ENCODE results near the gene IMMP1L. TPM values are rescaled to one million over a fixed set of nuclear protein-coding genes. Genes with fewer than 3 reads are reported as not detected.
"Not testable (repeated sequence)": the region's sequence is repeated elsewhere in the genome, so short reads cannot be mapped to it uniquely, and the experiment has no call there.

Gene IMMP1L, protein sequence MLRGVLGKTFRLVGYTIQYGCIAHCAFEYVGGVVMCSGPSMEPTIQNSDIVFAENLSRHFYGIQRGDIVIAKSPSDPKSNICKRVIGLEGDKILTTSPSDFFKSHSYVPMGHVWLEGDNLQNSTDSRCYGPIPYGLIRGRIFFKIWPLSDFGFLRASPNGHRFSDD
- total RNA-seq: 26.5 TPM

DNA sequence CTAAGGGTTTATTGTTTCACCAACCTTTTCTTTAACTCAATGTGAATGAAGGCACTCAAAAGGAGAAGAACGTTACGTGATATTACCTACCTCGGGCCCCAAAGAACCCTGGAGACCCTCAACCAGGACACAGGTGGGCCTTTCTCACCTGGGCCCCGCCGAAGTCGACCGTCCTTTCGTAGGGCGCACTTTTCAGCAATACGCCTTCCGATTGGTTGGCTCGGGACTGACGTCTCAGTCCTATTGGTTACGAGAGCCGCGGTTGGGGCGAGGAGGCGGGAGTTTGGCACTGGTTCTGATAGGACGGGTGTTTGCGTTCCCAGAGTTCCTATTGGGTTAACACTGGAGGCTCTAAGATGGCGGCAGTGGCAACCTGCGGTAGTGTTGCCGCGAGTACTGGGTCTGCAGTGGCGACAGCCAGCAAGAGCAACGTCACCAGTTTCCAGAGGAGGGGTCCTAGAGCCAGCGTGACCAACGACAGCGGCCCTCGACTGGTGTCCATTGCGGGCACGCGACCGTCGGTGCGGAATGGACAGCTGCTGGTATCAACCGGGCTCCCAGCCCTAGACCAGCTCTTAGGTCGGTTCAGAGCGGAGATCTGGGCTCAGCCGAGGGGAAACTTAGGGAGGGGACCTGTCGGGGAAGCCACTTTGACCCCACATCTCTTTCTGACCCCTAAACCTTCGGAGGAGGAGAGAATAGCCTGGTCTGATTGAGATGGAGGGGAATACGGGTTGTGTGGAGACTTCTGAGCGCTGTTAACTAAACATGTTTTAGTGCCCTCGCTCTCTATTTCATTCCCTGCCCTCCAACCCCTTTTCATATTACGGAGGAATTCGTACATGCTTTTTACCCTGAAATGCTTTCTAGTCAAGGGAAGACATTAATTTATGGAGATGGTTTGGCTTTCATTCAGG, at the start of gene IMMP1L, which contains the start of gene ELP4:
IMMP1L (minus strand) TSS at position 194 of the 917 bp plus-strand sequence. CDS start 46,346 bp downstream, outside the sequence.
ELP4 (plus strand) TSS at position 339 of the 917 bp plus-strand sequence; CDS start at position 357, 18 bp downstream.
- peak; percentile 98 for DNase-seq (ENCODE audit: low spot score)

- no peak for DNase-seq (ENCODE audit: low spot score)
Observed at GRCh38 chr11:31558001-31558400, 48.6 kb upstream of the IMMP1L start.

- DNase-seq (ENCODE audit: low spot score): no peak
Observed at GRCh38 chr11:31555938-31556337, 46.5 kb upstream of the IMMP1L start.

- DNase-seq (ENCODE audit: low spot score): no peak
Observed at GRCh38 chr11:31542862-31543261, 33.4 kb upstream of the IMMP1L start.

DNA sequence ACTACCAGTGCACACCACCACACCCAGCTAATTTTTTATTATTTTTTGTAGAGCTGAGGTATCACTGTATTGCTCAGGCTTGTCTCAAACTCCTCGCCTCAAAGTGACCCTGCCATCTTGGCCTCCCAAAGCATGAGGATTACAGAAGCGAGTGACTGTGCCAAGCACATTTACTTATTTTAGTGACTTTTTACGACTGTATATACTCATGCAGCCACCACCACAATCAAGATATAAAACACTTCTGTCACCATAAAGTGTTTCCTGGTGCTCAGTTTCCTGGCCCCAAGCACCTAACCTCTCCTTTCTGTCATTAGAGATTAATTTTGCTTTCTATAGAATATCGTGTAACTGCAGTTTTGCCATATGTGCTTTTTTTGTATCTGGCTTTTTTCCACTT, 26.1 kb upstream of the IMMP1L start:
- no peak for DNase-seq (ENCODE audit: low spot score)

DNA sequence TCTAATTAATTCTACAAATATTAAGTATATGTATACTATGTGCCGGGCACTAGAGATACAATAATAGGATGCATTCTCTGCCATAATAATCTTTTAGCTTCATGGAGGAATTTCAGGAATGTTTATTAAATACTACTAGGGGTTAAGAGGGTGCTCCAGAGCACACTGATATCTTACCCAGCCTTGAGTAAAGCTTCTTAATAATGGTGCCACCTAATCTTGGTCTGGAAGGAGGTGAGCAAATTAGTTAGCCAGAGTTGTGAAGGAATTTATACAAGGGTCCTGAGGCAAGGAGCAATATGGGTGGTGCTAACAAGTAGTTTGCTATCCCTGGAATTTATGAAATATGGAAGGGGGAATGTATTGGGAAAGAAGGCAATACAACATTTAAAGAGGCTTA, 21.9 kb upstream of the IMMP1L start:
- DNase-seq (ENCODE audit: low spot score): no peak

- DNase-seq (ENCODE audit: low spot score): no peak
Observed at GRCh38 chr11:31529701-31530100, 20.3 kb upstream of the IMMP1L start.

DNA sequence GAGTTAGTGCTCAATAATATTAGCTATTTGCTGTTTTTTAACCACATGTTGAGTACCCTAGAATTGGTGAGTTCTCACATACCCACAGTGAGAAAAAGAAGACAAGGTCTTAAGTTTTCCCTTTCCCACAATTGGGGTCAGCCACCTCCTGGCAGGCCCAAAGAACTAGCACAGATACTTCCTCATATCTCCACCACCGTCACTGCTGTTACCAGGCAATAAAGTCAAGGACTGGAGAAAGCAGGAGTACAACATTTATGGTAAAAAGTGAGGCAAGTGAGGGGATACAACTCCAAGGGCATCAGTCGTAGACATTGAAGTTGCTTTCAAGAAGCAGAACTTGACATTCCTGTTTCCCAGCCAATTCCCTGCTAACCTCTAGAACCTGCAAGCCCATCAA, 19.8 kb upstream of the IMMP1L start:
- no peak for DNase-seq (ENCODE audit: low spot score)

DNA sequence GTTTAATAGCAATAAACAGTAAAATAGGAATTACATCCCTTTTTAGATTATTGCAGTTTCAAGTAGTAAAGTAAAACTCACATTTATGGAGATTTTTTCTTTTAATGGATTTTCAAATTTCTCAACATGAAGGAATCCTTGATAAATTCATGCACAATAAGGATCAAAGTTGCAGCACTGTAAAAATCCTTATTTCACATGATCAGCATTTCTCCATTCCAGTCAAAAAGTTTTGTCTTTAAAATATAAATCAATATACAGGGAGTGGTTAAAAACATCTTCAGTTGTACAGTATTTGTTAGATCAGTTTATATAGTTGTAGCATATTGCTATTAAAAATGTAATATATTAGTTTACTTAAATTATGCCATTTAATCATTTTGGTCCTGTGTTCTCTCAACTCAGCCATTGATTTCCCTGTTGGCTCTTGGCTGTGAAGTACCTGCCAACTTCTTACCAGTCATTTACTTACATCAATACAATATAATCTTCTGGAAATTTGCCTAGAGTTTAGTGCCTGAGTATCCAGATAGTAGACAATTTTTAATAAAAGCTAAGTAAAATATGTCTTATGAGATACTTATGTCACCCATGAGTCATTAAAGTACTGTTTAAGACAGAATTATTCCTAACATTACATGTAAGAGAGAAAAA, 12.2 kb upstream of the IMMP1L start:
- DNase-seq (ENCODE audit: low spot score): no peak

- no peak for DNase-seq (ENCODE audit: low spot score)
Observed at GRCh38 chr11:31512117-31512516, 2.7 kb upstream of the IMMP1L start.

GRCh38 chr11:31509051-31509428, 382 bp downstream of the IMMP1L start:
- no peak for DNase-seq (ENCODE audit: low spot score)

GRCh38 chr11:31500560-31500959, 8.9 kb downstream of the IMMP1L start:
- DNase-seq (ENCODE audit: low spot score): no peak

DNA sequence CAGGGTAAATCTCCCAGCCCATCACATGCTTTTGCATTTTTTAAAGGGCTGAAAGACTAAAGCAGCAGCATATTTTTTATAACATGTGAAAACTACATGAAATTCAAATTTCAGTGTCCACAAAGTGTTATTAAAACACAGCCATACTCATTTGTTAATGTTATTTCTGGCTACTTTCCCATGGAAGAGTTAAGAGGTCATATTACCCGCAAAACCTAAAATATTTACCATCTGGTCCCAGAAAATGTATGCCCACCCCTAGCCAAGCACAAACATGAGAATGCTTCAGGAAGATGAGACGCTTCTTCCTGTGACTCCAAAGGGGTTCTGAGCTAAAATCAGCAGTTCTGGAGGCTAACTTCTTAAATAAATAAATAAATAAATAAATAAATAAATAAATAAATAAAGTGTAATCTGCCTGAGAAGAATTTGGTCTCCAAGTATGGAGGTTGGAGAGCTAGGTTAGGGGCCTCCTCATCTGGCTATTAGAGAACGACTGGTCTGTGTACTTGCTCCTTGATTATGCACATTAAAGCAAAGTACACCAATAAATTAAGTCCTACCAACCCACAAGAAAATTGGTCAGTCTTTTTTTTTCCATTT, 9.7 kb downstream of the IMMP1L start:
- DNase-seq (ENCODE audit: low spot score): no peak

GRCh38 chr11:31493762-31494161, 15.7 kb downstream of the IMMP1L start:
- DNase-seq (ENCODE audit: low spot score): not testable (repeated sequence)

DNA sequence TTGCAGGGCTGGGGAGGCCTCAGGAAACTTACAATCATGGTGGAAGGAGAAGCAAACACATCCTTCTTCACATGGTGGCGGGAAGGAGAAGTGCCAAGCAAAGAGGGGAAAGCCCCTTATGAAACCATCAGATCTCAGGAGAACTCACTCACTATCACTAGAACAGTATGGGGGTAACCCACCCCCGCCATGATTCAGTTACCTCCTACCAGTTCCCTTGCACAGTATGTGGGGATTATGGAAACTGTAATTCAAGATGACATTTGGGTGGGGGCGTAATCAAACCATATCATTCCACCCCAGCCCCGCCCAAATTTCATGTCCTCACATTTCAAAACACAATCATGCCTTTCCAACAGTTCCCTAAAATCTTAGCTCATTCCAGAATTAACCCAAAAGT, 16.2 kb downstream of the IMMP1L start:
- DNase-seq (ENCODE audit: low spot score): no peak

DNA sequence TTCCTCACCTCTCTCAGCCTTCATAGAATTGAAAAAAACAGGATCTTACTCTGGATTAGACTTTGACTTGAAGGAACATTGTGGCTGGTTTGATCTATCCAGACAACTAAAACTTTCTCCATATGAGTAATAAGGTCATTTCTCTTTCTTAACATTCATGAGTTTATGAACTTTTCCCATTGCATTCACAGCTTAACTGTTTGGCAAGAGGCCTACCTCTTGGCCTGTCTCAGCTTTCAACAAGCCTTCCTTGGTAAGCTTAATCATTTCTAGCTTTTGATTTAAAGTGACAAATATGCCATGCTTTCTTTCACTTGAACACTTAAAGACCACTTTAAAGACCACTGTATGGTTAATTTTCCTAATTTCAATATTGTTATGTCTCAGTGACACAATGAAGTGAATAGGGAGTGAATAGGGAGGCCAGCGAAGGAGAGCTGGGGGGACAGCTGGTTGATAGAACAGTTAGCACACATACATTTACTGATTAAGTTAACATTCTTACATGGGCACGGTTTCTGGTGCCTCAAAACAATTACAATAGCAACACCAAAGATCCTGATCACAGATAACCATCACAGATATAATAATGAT, 17.0 kb downstream of the IMMP1L start:
- DNase-seq (ENCODE audit: low spot score): no peak

DNA sequence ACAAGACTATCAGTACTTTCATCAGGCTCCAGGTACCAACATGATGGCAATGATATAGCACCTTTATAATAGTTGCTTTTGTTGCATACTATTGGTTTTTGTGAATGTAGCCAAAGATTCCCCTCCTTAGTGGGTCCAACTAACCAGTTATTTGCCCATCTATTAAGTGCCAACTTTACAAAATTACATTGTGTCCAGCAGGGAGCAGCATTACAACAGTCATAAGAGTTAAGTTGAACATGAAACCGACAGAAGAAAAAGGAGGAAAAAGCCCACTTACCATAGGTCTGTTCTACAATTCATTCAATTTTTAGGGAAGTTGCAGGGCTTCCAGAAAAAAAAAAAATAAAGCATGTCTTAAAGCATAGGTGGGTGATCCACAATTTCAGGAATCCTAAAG, 21.6 kb downstream of the IMMP1L start:
- no peak for DNase-seq (ENCODE audit: low spot score)

- DNase-seq (ENCODE audit: low spot score): no peak
Observed at GRCh38 chr11:31484497-31484896, 24.9 kb downstream of the IMMP1L start.

DNA sequence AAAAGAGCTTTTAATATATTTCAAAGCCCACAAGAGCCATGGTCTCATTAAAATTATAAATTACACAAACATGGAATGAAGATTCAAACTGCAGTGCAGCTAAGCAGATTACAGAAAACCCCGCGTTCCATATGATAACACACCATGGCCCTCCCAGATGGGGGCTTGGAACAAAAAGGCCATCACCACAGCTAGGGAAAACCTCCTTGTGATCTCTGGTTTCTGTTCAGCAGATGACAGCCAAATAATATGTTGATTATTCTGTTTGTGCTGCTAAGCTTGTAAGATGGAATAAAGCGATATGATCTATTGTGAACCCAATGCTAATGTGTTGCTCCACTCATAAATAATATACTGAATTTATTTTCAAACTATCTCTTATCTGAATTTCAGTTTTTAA, 28.5 kb downstream of the IMMP1L start:
- DNase-seq (ENCODE audit: low spot score): no peak

- no peak for DNase-seq (ENCODE audit: low spot score)
Observed at GRCh38 chr11:31479066-31479465, 30.4 kb downstream of the IMMP1L start.

DNA sequence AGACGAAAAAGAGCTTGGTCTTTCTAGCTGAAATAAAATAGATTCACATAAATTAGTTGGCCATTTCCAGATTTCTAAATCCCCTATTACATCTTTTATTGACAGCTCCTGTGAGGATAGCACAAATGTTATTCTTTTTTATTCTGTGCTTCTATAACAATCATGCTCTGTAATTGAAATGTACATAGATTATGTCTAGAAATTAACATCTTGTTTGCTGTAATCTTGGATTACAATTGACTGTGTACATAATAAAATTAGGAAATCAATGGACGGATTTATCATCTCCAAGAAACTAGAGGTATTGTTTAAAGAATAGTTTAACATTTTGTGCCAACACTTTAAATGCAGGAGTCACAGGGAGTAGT, 31.2 kb downstream of the IMMP1L start:
- DNase-seq (ENCODE audit: low spot score): no peak

Data from ureter (tissue), 1 donor.